ENCODE data around the gene FBXO2. TPM values are rescaled to one million over a fixed set of nuclear protein-coding genes. Genes with fewer than 3 reads are reported as not detected.

FBXO2 gene
- polyA plus RNA-seq, 1 experiment, result 1.5 TPM

- POLR2A ChIA-PET, result no interaction called here
- Histone ChIP-seq H3K9me3 (ENCODE audit: control insufficient read depth, insufficient read depth, low read length) (no peaks in the 10 kb centered on the region; the same call in 1 of the 2 replicates), H3K27me3 (ENCODE audit: control insufficient read depth, insufficient read depth, low read length) (no peaks in the 10 kb centered on the region), H3K4me3 (ENCODE audit: low read depth, low read length) (no peak overlapping the region), H3K27ac (ENCODE audit: low read depth, low read length) (no peak overlapping the region)
- no peak for DNase-seq (ENCODE audit: low read depth, low spot score)
- CTCF ChIA-PET, result no interaction called here
- no peak for TF ChIP-seq CTCF (IDR thresholded peaks at IDR 0.05; ENCODE audit: low read depth, low read length)
Measured at GRCh38 chr1:11678442-11678841, 24.2 kb upstream of the FBXO2 start.

- POLR2A ChIA-PET, result no interaction called here
Measured at GRCh38 chr1:11676386-11677103, 22.3 kb upstream of the FBXO2 start.

GRCh38 chr1:11675325-11675724 is 21.1 kb upstream of the FBXO2 start:
- no peak for TF ChIP-seq CTCF (IDR thresholded peaks at IDR 0.05; ENCODE audit: low read depth, low read length)
- ChIA-PET CTCF (interaction anchor here (4.2 kb wide), 1 partner anchor 11 kb away, joined by 28 read pairs; the partner anchor contains the start of gene FBXO6), POLR2A (no interaction called here)
- H3K27me3 ChIP-seq (ENCODE audit: control insufficient read depth, insufficient read depth, low read length), result no peaks in the 10 kb centered on the region
- H3K27ac ChIP-seq (ENCODE audit: low read depth, low read length), result no peak overlapping the region
- no peak for DNase-seq (ENCODE audit: low read depth, low spot score)
- no peaks in the 10 kb centered on the region for H3K9me3 ChIP-seq (ENCODE audit: control insufficient read depth, insufficient read depth, low read length)
- no peak overlapping the region for H3K4me3 ChIP-seq (ENCODE audit: low read depth, low read length)

More at GRCh38 chr1:11676386-11677103, 22.3 kb upstream of the FBXO2 start:
- Histone ChIP-seq H3K27ac (ENCODE audit: low read depth, low read length) (no peak overlapping the region), H3K4me3 (ENCODE audit: low read depth, low read length) (no peak overlapping the region), H3K9me3 (ENCODE audit: control insufficient read depth, insufficient read depth, low read length) (no peaks in the 10 kb centered on the region; the same call in 1 of the 2 replicates), H3K27me3 (ENCODE audit: control insufficient read depth, insufficient read depth, low read length) (no peaks in the 10 kb centered on the region)
- DNase-seq (ENCODE audit: low read depth, low spot score), result no peak
- TF ChIP-seq CTCF (IDR thresholded peaks at IDR 0.05; ENCODE audit: low read depth, low read length), result no peak
- CTCF ChIA-PET, result interaction anchor here (4.2 kb wide), 1 partner anchor 12 kb away, joined by 28 read pairs; the partner anchor contains the start of gene FBXO6

- CTCF ChIA-PET, result interaction anchor here (4.2 kb wide), 1 partner anchor 10 kb away, joined by 28 read pairs; the partner anchor contains the start of gene FBXO6
- Histone ChIP-seq H3K27ac (ENCODE audit: low read depth, low read length) (no peak overlapping the region), H3K27me3 (ENCODE audit: control insufficient read depth, insufficient read depth, low read length) (no peaks in the 10 kb centered on the region), H3K9me3 (ENCODE audit: control insufficient read depth, insufficient read depth, low read length) (no peaks in the 10 kb centered on the region), H3K4me3 (ENCODE audit: low read depth, low read length) (no peak overlapping the region)
- DNase-seq (ENCODE audit: low read depth, low spot score), result no peak
- POLR2A ChIA-PET, result no interaction called here
- no peak for TF ChIP-seq CTCF (IDR thresholded peaks at IDR 0.05; ENCODE audit: low read depth, low read length)
Measured at GRCh38 chr1:11674488-11674887, 20.3 kb upstream of the FBXO2 start.

GRCh38 chr1:11673089-11673769 is 19.0 kb upstream of the FBXO2 start:
- no peak for DNase-seq (ENCODE audit: low read depth, low spot score)
- no peak overlapping the region for H3K4me3 ChIP-seq (ENCODE audit: low read depth, low read length)
- TF ChIP-seq CTCF (IDR thresholded peaks at IDR 0.05; ENCODE audit: low read depth, low read length), result no peak
- ChIA-PET POLR2A (interaction anchor here (1.5 kb wide), 1 partner anchor 9 kb away, joined by 4 read pairs; the partner anchor contains the start of gene FBXO6), CTCF (interaction anchor here (1.0 to 4.2 kb wide), 2 partner anchors 9 to 28 kb away, joined by 3 to 28 read pairs; partner anchors contain the start of gene FBXO6)
- no peaks in the 10 kb centered on the region for H3K27me3 ChIP-seq (ENCODE audit: control insufficient read depth, insufficient read depth, low read length)
- no peak overlapping the region for H3K27ac ChIP-seq (ENCODE audit: low read depth, low read length)
- H3K9me3 ChIP-seq (ENCODE audit: control insufficient read depth, insufficient read depth, low read length), result no peaks in the 10 kb centered on the region
